Ascending aorta (tissue), 2 donors: Measurements from ENCODE around the gene RSRC1. TPM values are rescaled to one million over a fixed set of nuclear protein-coding genes. Genes with fewer than 3 reads are reported as not detected.

Experiments
- DNase-seq, 2 donors: peaks; one replicate each; pipeline ENCODE4 v3.0.0-alpha.2; 2019; ENCODE audit warnings: low spot score in 2 of 2
- H3K27ac ChIP-seq, 2 donors: fragments of 200-600 bp; sonication (generic); one replicate each; pipeline ENCODE4 v1.5.1; 2016 to 2017; ENCODE audit warnings: mild to moderate bottlenecking in 1 of 2
- H3K27me3 ChIP-seq: fragments of 200-600 bp; sonication (generic); one replicate; pipeline ENCODE4 v1.5.1; 2017
- H3K36me3 ChIP-seq, 2 donors: fragments of 200-600 bp; sonication (generic); one replicate each; pipeline ENCODE4 v1.5.1; 2016
- H3K4me1 ChIP-seq, 2 donors: fragments of 200-600 bp; sonication (generic); one replicate each; pipeline ENCODE4 v1.5.1; 2016 to 2017; ENCODE audit warnings: mild to moderate bottlenecking in 1 of 2
- H3K4me3 ChIP-seq, 2 donors: fragments of 200-600 bp; sonication (generic); one replicate each; pipeline ENCODE4 v1.5.1; 2016 to 2017; ENCODE audit warnings: mild to moderate bottlenecking in 1 of 2
- H3K9me3 ChIP-seq, 2 donors: fragments of 200-600 bp; sonication (generic); one replicate each; pipeline ENCODE4 v1.5.1; 2016
- CTCF ChIP-seq, 3 experiments: fragments of 200-600 bp in 2 of 3; fragments of 450-650 bp in 1 of 3; sonication (generic) in 2 of 3; IDR thresholded peaks; one replicate each; pipeline ENCODE4 v1.5.1; 2016 to 2019; ENCODE audit warnings: antibody characterized with exemption in 3 of 3, mild to moderate bottlenecking in 1 of 3, moderate library complexity in 1 of 3
- intact Hi-C: fragments of 100-400 bp; cut with DNase I; formaldehyde crosslinking; loops from one replicate; pipeline ENCODE4 v1.15.1; 2023
- total RNA-seq: library from RNA; depleted of rRNA; stranded (reverse); fragments of >200 nt; gene quantifications from one replicate; pipeline ENCODE4 v1.1.0, GENCODE V29; 2016

RSRC1 gene
- total RNA-seq, 1 donor from 2014 or later, result 28.0 TPM

- Histone ChIP-seq H3K4me1 (peaks cover 14 to 21% of the 10 kb centered on the region in 2 donors), H3K4me3 (peak overlapping the region in 1 of 2 donors; percentile 51), H3K9me3 (no peaks in the 10 kb centered on the region), H3K36me3 (no peaks in the 10 kb centered on the region), H3K27me3 (peaks cover 46% of the 10 kb centered on the region), H3K27ac (no peak overlapping the region)
- intact Hi-C loops, result loop anchor here (10.0 kb wide), 1 partner anchor 928 kb away; no protein-coding TSS in a partner anchor
- DNase-seq, result no peak
- no peak for TF ChIP-seq CTCF (IDR thresholded peaks at IDR 0.05)
These were observed 7.4 kb upstream of the RSRC1 start for GRCh38 chr3:158102242-158103080.

- H3K36me3 ChIP-seq, result no peaks in the 10 kb centered on the region
- peaks cover 7 to 15% of the 10 kb centered on the region in 2 donors for H3K4me1 ChIP-seq
- DNase-seq, result peak in 1 of 2 donors; percentile 62
- intact Hi-C loops, result loop anchor here (10.0 kb wide), 1 partner anchor 928 kb away; no protein-coding TSS in a partner anchor
- no peak for TF ChIP-seq CTCF (IDR thresholded peaks at IDR 0.05)
- peaks cover 37% of the 10 kb centered on the region for H3K27me3 ChIP-seq
- no peaks in the 10 kb centered on the region for H3K9me3 ChIP-seq
- H3K4me3 ChIP-seq, result peak overlapping the region; percentile 35 to 51
- no peak overlapping the region for H3K27ac ChIP-seq
These were observed 6.6 kb upstream of the RSRC1 start for GRCh38 chr3:158103081-158103886.

- peaks cover 35% of the 10 kb centered on the region for H3K27me3 ChIP-seq
- peaks cover 7 to 14% of the 10 kb centered on the region in 2 donors for H3K4me1 ChIP-seq
- TF ChIP-seq CTCF (IDR thresholded peaks at IDR 0.05), result no peak
- H3K4me3 ChIP-seq, result peak overlapping the region in 1 of 2 donors; percentile 51
- no peaks in the 10 kb centered on the region for H3K9me3 ChIP-seq
- intact Hi-C loops, result loop anchor here (10.0 kb wide), 1 partner anchor 929 kb away; no protein-coding TSS in a partner anchor
- no peak for DNase-seq
- no peaks in the 10 kb centered on the region for H3K36me3 ChIP-seq
- H3K27ac ChIP-seq, result no peak overlapping the region
These were observed 6.0 kb upstream of the RSRC1 start for GRCh38 chr3:158103887-158104327.

GRCh38 chr3:158104431-158104921 lies 5.4 kb upstream of the RSRC1 start:
- Histone ChIP-seq H3K27ac (no peak overlapping the region), H3K4me3 (peak overlapping the region in 1 of 2 donors; percentile 64), H3K36me3 (no peaks in the 10 kb centered on the region), H3K9me3 (no peaks in the 10 kb centered on the region), H3K4me1 (peaks cover 7 to 14% of the 10 kb centered on the region in 2 donors), H3K27me3 (peaks cover 32% of the 10 kb centered on the region)
- TF ChIP-seq CTCF (IDR thresholded peaks at IDR 0.05), result no peak
- intact Hi-C loops, result loop anchor here (10.0 kb wide), 1 partner anchor 930 kb away; no protein-coding TSS in a partner anchor
- DNase-seq, result no peak

- no peak for TF ChIP-seq CTCF (IDR thresholded peaks at IDR 0.05)
- H3K27ac ChIP-seq, result peak overlapping the region in 1 of 2 donors; percentile 46
- DNase-seq, result no peak
- peaks cover 7 to 14% of the 10 kb centered on the region in 2 donors for H3K4me1 ChIP-seq
- peak overlapping the region; percentile 60 to 64 for H3K4me3 ChIP-seq
- no peaks in the 10 kb centered on the region for H3K9me3 ChIP-seq
- intact Hi-C loops, result loop anchor here (5.0 to 10.0 kb wide), 2 partner anchors 467 to 930 kb away; partner anchors contain the start of gene MLF1
- no peaks in the 10 kb centered on the region for H3K36me3 ChIP-seq
- peaks cover 26% of the 10 kb centered on the region for H3K27me3 ChIP-seq
These were observed 4.7 kb upstream of the RSRC1 start for GRCh38 chr3:158105119-158105709.
